Peyer's patch (tissue), 4 donors: ENCODE results near the gene FILIP1L.

ENCODE experiments used
- POLR2A ChIP-seq, 2 donors: fragments of 450-650 bp; IDR thresholded peaks; one replicate each; pipeline ENCODE4 v1.5.1; 2017; ENCODE audit warnings: antibody characterized with exemption in 2 of 2, mild to moderate bottlenecking in 2 of 2, moderate library complexity in 2 of 2
- TF ChIP-seq, protein P1 (sequence below), 6 experiments: fragments of 450-650 bp in 4 of 6; fragments of 200-600 bp in 2 of 6; sonication (generic) in 1 of 6; IDR thresholded peaks; one replicate each; pipeline ENCODE4 v1.5.1; 2017 to 2019; ENCODE audit warnings: antibody characterized with exemption in 6 of 6, mild to moderate bottlenecking in 3 of 6, moderate library complexity in 1 of 6

- no peak for TF ChIP-seq POLR2A (IDR thresholded peaks at IDR 0.05)
- TF ChIP-seq, protein P1, sequence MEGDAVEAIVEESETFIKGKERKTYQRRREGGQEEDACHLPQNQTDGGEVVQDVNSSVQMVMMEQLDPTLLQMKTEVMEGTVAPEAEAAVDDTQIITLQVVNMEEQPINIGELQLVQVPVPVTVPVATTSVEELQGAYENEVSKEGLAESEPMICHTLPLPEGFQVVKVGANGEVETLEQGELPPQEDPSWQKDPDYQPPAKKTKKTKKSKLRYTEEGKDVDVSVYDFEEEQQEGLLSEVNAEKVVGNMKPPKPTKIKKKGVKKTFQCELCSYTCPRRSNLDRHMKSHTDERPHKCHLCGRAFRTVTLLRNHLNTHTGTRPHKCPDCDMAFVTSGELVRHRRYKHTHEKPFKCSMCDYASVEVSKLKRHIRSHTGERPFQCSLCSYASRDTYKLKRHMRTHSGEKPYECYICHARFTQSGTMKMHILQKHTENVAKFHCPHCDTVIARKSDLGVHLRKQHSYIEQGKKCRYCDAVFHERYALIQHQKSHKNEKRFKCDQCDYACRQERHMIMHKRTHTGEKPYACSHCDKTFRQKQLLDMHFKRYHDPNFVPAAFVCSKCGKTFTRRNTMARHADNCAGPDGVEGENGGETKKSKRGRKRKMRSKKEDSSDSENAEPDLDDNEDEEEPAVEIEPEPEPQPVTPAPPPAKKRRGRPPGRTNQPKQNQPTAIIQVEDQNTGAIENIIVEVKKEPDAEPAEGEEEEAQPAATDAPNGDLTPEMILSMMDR (IDR thresholded peaks at IDR 0.05) = no peak
Observed at GRCh38 chr3:99805160-99805559, 309.1 kb downstream of the FILIP1L start.
